ENCODE data around the gene KCNQ2. TPM values are rescaled to one million over a fixed set of nuclear protein-coding genes. Genes with fewer than 3 reads are reported as not detected.

The KCNQ2 gene
- total RNA-seq, 1 experiment from 2014 or later, result not detected

- intact Hi-C loops (cut with micrococcal nuclease; ENCODE audit: unreplicated experiment), result no loop called here
- Histone ChIP-seq H4K20me1 (ENCODE audit: insufficient read depth) (peaks cover 4% of the 10 kb centered on the region; the same call in 1 of the 2 replicates), H3K9me2 (ENCODE audit: insufficient read depth) (no peaks in the 10 kb centered on the region), H3K4me2 (no peak overlapping the region), H2AFZ (no peak overlapping the region), H3K9me3 (ENCODE audit: insufficient read depth, low read depth) (no peaks in the 10 kb centered on the region), H3K79me2 (ENCODE audit: low read depth) (no peaks in the 10 kb centered on the region), H3K27me3 (ENCODE audit: insufficient read depth, low read depth) (peaks cover 50% of the 10 kb centered on the region), H3K4me3 (no peak overlapping the region), H3K36me3 (ENCODE audit: low read depth) (no peaks in the 10 kb centered on the region), H3K4me1 (replicated peaks; ENCODE audit: insufficient read depth) (no peaks in the 10 kb centered on the region), H3K27ac (no peak overlapping the region), H3F3A (ENCODE audit: insufficient read depth, low read depth) (peaks cover 12% of the 10 kb centered on the region; the same call in 1 of the 2 replicates)
- ChIA-PET CTCF (no interaction called here), POLR2A (ENCODE audit: unreplicated experiment) (no interaction called here)
- DNase-seq, result no peak
- no peak for TF ChIP-seq CTCF (conservative IDR thresholded peaks at IDR 0.05)
- no peak for TF ChIP-seq EZH2 (IDR thresholded peaks at IDR 0.05; ENCODE audit: low read depth)
- BruUV-seq (replicated peaks), result no TSS peak
These were observed 41.6 kb downstream of the KCNQ2 start for GRCh38 chr20:63430891-63431290.

GRCh38 chr20:63429992-63430391 lies 42.5 kb downstream of the KCNQ2 start:
- Histone ChIP-seq H3K36me3 (ENCODE audit: low read depth) (no peaks in the 10 kb centered on the region), H3F3A (ENCODE audit: insufficient read depth, low read depth) (peaks cover 12% of the 10 kb centered on the region; the same call in 1 of the 2 replicates), H3K9me2 (ENCODE audit: insufficient read depth) (no peaks in the 10 kb centered on the region), H2AFZ (no peak overlapping the region), H3K27ac (no peak overlapping the region), H3K4me1 (replicated peaks; ENCODE audit: insufficient read depth) (no peaks in the 10 kb centered on the region), H3K9me3 (ENCODE audit: insufficient read depth, low read depth) (no peaks in the 10 kb centered on the region), H3K4me2 (no peak overlapping the region), H4K20me1 (ENCODE audit: insufficient read depth) (peaks cover 4% of the 10 kb centered on the region; the same call in 1 of the 2 replicates), H3K79me2 (ENCODE audit: low read depth) (no peaks in the 10 kb centered on the region), H3K27me3 (ENCODE audit: insufficient read depth, low read depth) (peaks cover 59% of the 10 kb centered on the region), H3K4me3 (no peak overlapping the region)
- ChIA-PET CTCF (no interaction called here), POLR2A (ENCODE audit: unreplicated experiment) (no interaction called here)
- DNase-seq, result no peak
- BruUV-seq (replicated peaks), result no TSS peak
- intact Hi-C loops (cut with micrococcal nuclease; ENCODE audit: unreplicated experiment), result no loop called here
- TF ChIP-seq EZH2 (IDR thresholded peaks at IDR 0.05; ENCODE audit: low read depth), result no peak
- TF ChIP-seq CTCF (conservative IDR thresholded peaks at IDR 0.05), result no peak

DNA sequence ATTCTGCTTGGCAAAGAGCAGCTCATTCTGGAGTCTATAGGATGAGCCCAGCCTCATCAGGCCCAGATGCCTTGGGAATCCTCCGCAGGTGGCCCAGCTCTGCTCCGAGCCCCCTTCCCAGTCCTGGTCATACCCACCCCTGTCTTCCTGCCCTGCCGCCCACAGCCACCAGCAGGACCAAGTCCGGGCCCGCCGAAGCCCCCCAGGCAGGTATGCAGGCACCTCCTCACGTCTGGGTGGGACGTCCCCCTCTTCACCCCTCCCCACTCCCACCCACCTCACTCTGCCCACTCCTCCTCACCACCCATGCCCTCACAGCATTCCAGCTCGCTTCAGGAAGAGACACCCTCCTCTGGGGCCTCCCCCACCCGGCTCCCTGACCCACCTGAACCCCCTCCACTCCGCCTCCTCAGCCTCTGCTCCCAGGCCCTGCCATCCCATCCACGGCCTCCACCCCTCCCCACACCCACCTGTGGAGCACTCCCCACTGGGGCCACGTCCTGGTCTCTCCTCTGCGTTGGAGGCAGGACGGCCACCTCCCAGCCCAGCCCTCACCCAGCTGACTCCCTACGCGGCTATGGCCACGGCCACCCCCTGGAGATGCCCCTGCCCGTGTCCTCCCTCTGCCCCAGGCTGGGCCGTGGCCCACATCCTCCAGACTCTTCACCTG lies 43.4 kb downstream of the KCNQ2 start:
- ChIA-PET CTCF (no interaction called here), POLR2A (ENCODE audit: unreplicated experiment) (no interaction called here)
- H3K9me3 ChIP-seq (ENCODE audit: insufficient read depth, low read depth), result no peaks in the 10 kb centered on the region
- no peaks in the 10 kb centered on the region for H3K9me2 ChIP-seq (ENCODE audit: insufficient read depth)
- no peaks in the 10 kb centered on the region for H3K36me3 ChIP-seq (ENCODE audit: low read depth)
- H2AFZ ChIP-seq, result no peak overlapping the region
- intact Hi-C loops (cut with micrococcal nuclease; ENCODE audit: unreplicated experiment), result no loop called here
- BruUV-seq (replicated peaks), result no TSS peak
- H3K79me2 ChIP-seq (ENCODE audit: low read depth), result no peaks in the 10 kb centered on the region
- no peak overlapping the region for H3K4me2 ChIP-seq
- H3K27ac ChIP-seq, result no peak overlapping the region
- TF ChIP-seq CTCF (conservative IDR thresholded peaks at IDR 0.05), result no peak
- no peak for TF ChIP-seq EZH2 (IDR thresholded peaks at IDR 0.05; ENCODE audit: low read depth)
- no peaks in the 10 kb centered on the region for H3K4me1 ChIP-seq (replicated peaks; ENCODE audit: insufficient read depth)
- H3K27me3 ChIP-seq (ENCODE audit: insufficient read depth, low read depth), result peaks cover 69% of the 10 kb centered on the region
- H4K20me1 ChIP-seq (ENCODE audit: insufficient read depth), result peaks cover 4% of the 10 kb centered on the region; the same call in 1 of the 2 replicates
- no peak for DNase-seq
- H3K4me3 ChIP-seq, result no peak overlapping the region
- peaks cover 12% of the 10 kb centered on the region; the same call in 1 of the 2 replicates for H3F3A ChIP-seq (ENCODE audit: insufficient read depth, low read depth)
